NK-92 (cell line): ENCODE measurements around the gene ADGRG4.

Experiments used
- DNase-seq: peaks from one replicate; lab custom pipeline; 2025; ENCODE audit not compliant: unreplicated experiment; lab: John Stamatoyannopoulos, UW

Gene ADGRG4

GRCh38 chrX:136303041-136303440, 2.3 kb downstream of the ADGRG4 start:
- DNase-seq, result no peak

GRCh38 chrX:136304493-136304892, 3.7 kb downstream of the ADGRG4 start:
- no peak for DNase-seq

- DNase-seq, result no peak
Observed at GRCh38 chrX:136306182-136306581, 5.4 kb downstream of the ADGRG4 start.

- no peak for DNase-seq
Observed at GRCh38 chrX:136307471-136307870, 6.7 kb downstream of the ADGRG4 start.

GRCh38 chrX:136310411-136310810, 9.6 kb downstream of the ADGRG4 start:
- no peak for DNase-seq

- DNase-seq, result no peak
Observed at GRCh38 chrX:136318156-136318555, 17.4 kb downstream of the ADGRG4 start.

- no peak for DNase-seq
Observed at GRCh38 chrX:136318895-136319597, 18.3 kb downstream of the ADGRG4 start.

- no peak for DNase-seq
Observed at GRCh38 chrX:136319600-136319999, 18.8 kb downstream of the ADGRG4 start.

GRCh38 chrX:136321532-136321931, 20.8 kb downstream of the ADGRG4 start:
- no peak for DNase-seq

GRCh38 chrX:136322064-136322463, 21.3 kb downstream of the ADGRG4 start:
- no peak for DNase-seq

GRCh38 chrX:136325377-136325776, 24.6 kb downstream of the ADGRG4 start:
- no peak for DNase-seq

- DNase-seq, result no peak
Observed at GRCh38 chrX:136328933-136329332, 28.2 kb downstream of the ADGRG4 start.

- DNase-seq, result no peak
Observed at GRCh38 chrX:136336623-136337022, 35.9 kb downstream of the ADGRG4 start.

- no peak for DNase-seq
Observed at GRCh38 chrX:136339702-136340101, 38.9 kb downstream of the ADGRG4 start.

- DNase-seq, result no peak
Observed at GRCh38 chrX:136344320-136344719, 43.6 kb downstream of the ADGRG4 start.

GRCh38 chrX:136346506-136346905, 45.7 kb downstream of the ADGRG4 start:
- DNase-seq, result no peak

- DNase-seq, result no peak
Observed at GRCh38 chrX:136347706-136348105, 46.9 kb downstream of the ADGRG4 start.

- DNase-seq, result no peak
Observed at GRCh38 chrX:136353526-136354093, 52.8 kb downstream of the ADGRG4 start.

- DNase-seq, result no peak
Observed at GRCh38 chrX:136354201-136354600, 53.4 kb downstream of the ADGRG4 start.

- DNase-seq, result no peak
Observed at GRCh38 chrX:136369377-136369776, 68.6 kb downstream of the ADGRG4 start.

GRCh38 chrX:136376713-136377112, 76.0 kb downstream of the ADGRG4 start:
- no peak for DNase-seq

GRCh38 chrX:136380010-136380769, 79.4 kb downstream of the ADGRG4 start:
- DNase-seq, result no peak
